NK-92 treated with Interleukin-12 subunit alpha and Interleukin-12 subunit beta, amount 100 ng/mL, for 24 hours (cell line): ENCODE data around the gene TACC2.

ENCODE experiments used
- DNase-seq: peaks from one replicate; lab custom pipeline; 2025; lab: John Stamatoyannopoulos, UW

The TACC2 gene

GRCh38 chr10:122170802-122171201 lies 181.8 kb downstream of the TACC2 start:
- DNase-seq, result no peak

- no peak for DNase-seq
Observed at GRCh38 chr10:122171302-122172075, 182.5 kb downstream of the TACC2 start.

GRCh38 chr10:122172361-122173008 lies 183.5 kb downstream of the TACC2 start:
- no peak for DNase-seq

- DNase-seq, result no peak
Observed at GRCh38 chr10:122173337-122173736, 184.4 kb downstream of the TACC2 start.

GRCh38 chr10:122173766-122174435 lies 184.9 kb downstream of the TACC2 start:
- no peak for DNase-seq

- no peak for DNase-seq
Observed at GRCh38 chr10:122176232-122177213, 187.6 kb downstream of the TACC2 start.

- DNase-seq, result no peak
Observed at GRCh38 chr10:122178655-122179054, 189.7 kb downstream of the TACC2 start.

- no peak for DNase-seq
Observed at GRCh38 chr10:122181041-122181732, 192.2 kb downstream of the TACC2 start.

GRCh38 chr10:122181876-122182275 lies 192.9 kb downstream of the TACC2 start:
- no peak for DNase-seq

GRCh38 chr10:122182308-122182707 lies 193.3 kb downstream of the TACC2 start:
- no peak for DNase-seq

GRCh38 chr10:122184254-122184653 lies 195.3 kb downstream of the TACC2 start:
- no peak for DNase-seq

GRCh38 chr10:122185643-122186042 lies 196.7 kb downstream of the TACC2 start:
- DNase-seq, result no peak

GRCh38 chr10:122186816-122187810 lies 198.2 kb downstream of the TACC2 start:
- DNase-seq, result no peak

- no peak for DNase-seq
Observed at GRCh38 chr10:122188706-122189105, 199.7 kb downstream of the TACC2 start.

GRCh38 chr10:122189185-122189584 lies 200.2 kb downstream of the TACC2 start:
- no peak for DNase-seq

GRCh38 chr10:122190176-122190943 lies 201.4 kb downstream of the TACC2 start:
- no peak for DNase-seq

- DNase-seq, result no peak
Observed at GRCh38 chr10:122191936-122192541, 203.1 kb downstream of the TACC2 start.

GRCh38 chr10:122194251-122194650 lies 205.3 kb downstream of the TACC2 start:
- no peak for DNase-seq

GRCh38 chr10:122196218-122196617 lies 207.3 kb downstream of the TACC2 start:
- DNase-seq, result no peak
